ENCODE results near the gene COA4.
"Not testable (repeated sequence)": the region's sequence is repeated elsewhere in the genome, so short reads cannot be mapped to it uniquely, and the experiment has no call there.

Gene COA4

DNA sequence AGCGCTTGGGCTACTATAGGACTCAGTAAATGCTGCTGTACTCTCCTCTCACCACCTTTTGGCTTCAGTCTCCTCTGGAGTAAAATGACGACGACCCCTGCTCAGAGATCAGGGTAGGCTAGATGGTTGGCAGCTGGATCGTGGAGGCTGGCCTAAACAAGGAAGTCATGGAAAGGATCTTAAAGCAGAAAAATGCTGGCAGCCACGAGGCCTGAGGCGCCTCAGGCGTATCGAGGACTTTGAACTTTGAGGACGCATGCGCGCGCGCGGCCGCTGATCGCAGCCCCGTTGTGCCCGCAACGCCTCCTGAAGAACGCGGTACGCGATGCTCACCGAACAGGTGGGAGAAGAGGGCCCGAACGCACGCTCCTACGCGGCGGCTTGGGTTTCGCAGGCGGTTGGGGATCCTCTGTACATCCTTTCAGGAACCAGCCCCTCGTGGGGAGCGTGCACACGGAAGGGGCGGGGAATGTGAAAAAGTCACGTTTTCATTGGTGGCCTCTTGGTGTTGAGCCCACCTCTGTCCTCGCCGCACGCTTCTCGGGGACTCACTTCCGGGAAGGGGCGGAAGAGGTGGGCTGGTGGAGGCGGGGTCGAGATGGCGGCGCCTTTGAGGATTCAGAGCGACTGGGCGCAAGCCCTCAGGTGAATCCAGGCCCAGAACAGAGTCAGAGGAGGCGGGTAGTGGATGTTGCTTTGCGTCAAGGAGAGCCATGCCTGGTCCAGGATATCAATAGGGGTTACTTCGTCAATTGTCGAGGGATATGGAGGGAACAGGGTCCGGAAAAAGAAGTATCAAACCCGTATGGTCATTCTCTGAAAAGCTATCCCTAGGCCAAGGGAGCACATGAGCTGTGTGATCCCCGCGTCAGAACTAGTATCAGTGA, at the start of gene COA4, which contains the start of gene PAAF1:
COA4 (minus strand) TSS at position 423 of the 887 bp plus-strand sequence. CDS start 3,468 bp downstream, outside the sequence.
PAAF1 (plus strand) TSS at position 576 of the 887 bp plus-strand sequence; CDS start at position 599, 23 bp downstream.
- peak; percentile 96 for DNase-seq

DNA sequence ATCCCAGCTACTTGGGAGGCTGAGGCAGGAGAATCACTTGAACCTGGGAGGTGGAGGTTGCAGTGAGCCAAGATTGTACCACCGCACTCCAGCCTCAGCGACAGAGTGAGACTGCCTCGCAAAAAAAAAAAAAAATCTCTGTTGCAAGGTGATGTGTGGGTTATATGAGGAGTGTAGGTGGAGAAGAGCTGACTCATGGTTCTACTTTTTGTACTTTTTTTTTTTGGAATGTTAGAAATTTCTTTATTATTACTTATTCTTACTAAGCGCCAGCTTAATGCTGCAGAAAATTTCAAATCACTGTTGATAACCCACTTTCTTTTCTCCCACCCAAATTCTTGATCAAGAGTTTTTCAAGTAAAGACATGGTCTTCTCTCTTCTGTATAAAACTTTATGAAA, 44.5 kb upstream of the COA4 start:
- DNase-seq = no peak

DNA sequence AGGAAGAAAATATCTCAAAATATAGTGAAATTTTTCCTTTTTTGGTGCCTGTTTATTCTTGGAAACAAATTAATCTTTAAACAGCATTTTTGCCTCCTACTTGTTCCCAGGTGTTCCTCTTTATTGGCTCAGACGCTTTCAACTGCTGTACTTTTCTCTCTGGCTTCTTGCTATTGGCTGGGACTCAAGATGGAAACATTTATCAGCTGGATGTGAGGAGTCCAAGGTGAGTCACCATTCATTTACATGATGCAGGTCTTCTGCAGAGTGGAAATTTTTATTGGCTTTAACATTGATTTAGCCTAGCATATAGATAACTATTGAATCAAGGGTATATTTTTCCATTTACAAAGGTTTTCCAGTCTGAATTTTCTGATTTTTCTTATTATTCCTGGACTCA, 39.8 kb upstream of the COA4 start:
- no peak for DNase-seq

- no peak for DNase-seq
Measured at GRCh38 chr11:73914284-73914683, 37.6 kb upstream of the COA4 start.

GRCh38 chr11:73913472-73913871, 36.8 kb upstream of the COA4 start:
- no peak for DNase-seq

- no peak for DNase-seq
Measured at GRCh38 chr11:73912026-73912425, 35.4 kb upstream of the COA4 start.

GRCh38 chr11:73907191-73907590, 30.5 kb upstream of the COA4 start:
- DNase-seq = peak; percentile 42

- no peak for DNase-seq
Measured at GRCh38 chr11:73902303-73902702, 25.7 kb upstream of the COA4 start.

GRCh38 chr11:73894725-73895335, 18.2 kb upstream of the COA4 start:
- peak; percentile 41 for DNase-seq

- no peak for DNase-seq
Measured at GRCh38 chr11:73893041-73893440, 16.4 kb upstream of the COA4 start.

DNA sequence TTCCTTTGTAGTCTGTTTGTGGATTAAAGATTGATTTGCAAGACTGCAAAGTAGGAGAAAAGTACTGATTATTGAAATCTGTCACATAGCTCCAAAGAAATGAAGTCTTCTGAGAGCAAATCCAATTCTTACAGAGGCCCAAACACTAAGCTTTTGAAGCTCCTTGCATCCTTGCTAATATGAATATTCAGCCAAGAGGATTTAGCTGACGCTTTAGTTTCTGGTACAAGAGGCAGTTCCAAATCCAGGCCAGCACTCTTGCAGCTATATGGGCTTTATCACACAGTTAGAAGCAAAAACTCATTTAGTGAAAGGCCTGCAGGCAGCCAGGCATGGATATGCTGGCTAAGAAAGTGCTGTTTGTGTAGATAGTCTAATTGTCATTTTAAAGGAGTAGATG, 12.9 kb upstream of the COA4 start:
- DNase-seq = no peak

DNA sequence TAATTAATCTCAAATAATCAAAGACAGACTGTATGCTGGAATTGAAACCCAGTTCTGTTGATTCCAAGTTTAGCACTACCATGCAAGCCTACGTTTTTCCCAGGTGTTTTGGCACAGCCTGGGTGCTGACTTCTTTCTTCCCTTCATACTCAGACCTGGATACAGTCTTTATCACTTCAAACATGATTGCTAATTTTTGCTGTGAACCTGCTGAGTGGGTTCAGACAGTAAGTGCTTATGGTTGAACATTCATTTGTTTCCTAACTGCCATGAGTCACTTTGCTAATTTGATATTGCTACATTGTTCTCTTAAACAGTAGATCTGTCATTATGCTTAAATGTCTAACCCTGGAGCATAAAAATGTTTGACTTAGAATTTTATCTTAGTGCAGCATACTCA, 12.4 kb upstream of the COA4 start:
- no peak for DNase-seq

GRCh38 chr11:73888244-73888643, 11.6 kb upstream of the COA4 start:
- DNase-seq = no peak

GRCh38 chr11:73883856-73884255, 7.2 kb upstream of the COA4 start:
- no peak for DNase-seq

GRCh38 chr11:73880449-73880848, 3.8 kb upstream of the COA4 start:
- DNase-seq = not testable (repeated sequence)

- DNase-seq = no peak
Measured at GRCh38 chr11:73878771-73879170, 2.1 kb upstream of the COA4 start.

DNA sequence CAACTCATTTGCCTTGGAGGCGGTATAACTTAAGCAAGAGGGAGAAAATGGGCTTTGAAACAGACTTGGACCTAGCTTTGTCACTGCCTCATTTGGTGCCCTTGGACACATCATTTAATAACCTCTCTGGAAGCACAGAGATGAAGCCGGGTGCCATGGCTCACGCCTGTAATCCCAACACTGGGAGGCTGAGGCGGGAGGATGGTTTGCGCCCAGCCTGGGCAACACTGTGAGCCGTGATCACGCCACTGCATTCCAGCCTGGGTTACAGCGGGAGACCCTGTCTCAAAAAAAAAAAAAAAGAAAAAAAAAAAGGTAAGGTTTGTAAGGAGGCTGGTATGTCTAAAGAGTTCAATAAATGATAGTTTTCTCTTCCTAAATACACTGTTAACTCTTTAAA, 806 bp downstream of the COA4 start:
- no peak for DNase-seq

- no peak for DNase-seq
Measured at GRCh38 chr11:73875380-73875779, 1.3 kb downstream of the COA4 start.

DNA sequence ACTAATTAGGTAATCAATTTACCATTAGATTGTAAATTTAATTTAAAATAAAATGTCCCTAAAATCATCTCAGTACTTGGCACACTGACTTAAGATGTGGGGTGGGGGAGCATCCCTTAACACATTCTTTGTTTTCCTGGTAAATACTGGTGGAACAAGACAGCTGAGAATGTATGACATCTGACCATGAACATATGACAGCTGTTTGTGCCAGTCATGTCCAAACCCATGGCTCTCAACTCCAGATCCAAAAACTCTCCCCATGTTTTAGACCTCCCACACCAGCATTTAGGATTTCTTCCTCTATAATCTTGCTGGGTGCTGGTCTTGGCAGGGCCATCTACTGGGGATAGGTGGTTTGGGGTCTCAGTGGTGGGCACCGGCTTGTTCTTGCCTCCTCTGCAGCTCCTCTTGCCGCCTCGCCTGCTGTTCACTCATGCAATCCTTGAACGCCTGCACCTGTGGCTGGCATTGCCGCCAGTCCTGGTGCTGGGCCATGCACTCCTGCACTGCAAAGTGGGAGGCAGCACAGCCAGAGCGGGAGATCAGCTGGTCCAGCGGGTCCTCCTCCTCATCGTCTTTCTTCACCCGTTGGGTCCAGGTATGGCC, 3.8 kb downstream of the COA4 start:
- DNase-seq = no peak

DNA sequence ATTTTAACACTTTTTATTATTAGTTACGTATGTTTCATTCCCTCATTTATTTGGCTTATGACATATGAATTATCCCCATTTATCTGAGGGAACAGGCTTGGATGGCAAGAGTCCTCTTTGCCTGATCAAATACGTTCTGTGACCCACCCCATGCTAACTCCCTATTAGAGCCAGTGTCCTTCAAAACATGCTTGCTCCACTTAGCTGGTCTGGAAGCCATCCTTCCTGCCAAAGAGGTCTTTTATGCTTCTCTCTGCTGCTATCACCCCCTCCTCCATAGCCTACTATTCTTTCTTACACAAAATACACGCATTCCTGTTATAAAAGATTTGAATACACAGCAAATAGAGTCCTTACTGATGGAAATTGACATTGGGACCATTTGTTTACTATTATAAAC, 6.4 kb downstream of the COA4 start:
- no peak for DNase-seq

GRCh38 chr11:73869332-73869949, 7.2 kb downstream of the COA4 start:
- DNase-seq = no peak

GRCh38 chr11:73866586-73866996, 10.1 kb downstream of the COA4 start:
- peak; percentile 89 for DNase-seq

- DNase-seq = peak; percentile 76
Measured at GRCh38 chr11:73866095-73866579, 10.5 kb downstream of the COA4 start.

Data from fibroblast of upper back skin (primary cell).